DMS 273 (cell line): Measurements from ENCODE around the gene INTS12.
A peak's percentile ranks its signal among the peaks of the same experiment; 100 is the strongest.
"Not testable (repeated sequence)": the region's sequence is repeated elsewhere in the genome, so short reads cannot be mapped to it uniquely, and the experiment has no call there.

ENCODE experiments used
- DNase-seq: peaks from one replicate; lab custom pipeline; 2025; ENCODE audit not compliant: unreplicated experiment; lab: John Stamatoyannopoulos, UW

Gene INTS12

DNA sequence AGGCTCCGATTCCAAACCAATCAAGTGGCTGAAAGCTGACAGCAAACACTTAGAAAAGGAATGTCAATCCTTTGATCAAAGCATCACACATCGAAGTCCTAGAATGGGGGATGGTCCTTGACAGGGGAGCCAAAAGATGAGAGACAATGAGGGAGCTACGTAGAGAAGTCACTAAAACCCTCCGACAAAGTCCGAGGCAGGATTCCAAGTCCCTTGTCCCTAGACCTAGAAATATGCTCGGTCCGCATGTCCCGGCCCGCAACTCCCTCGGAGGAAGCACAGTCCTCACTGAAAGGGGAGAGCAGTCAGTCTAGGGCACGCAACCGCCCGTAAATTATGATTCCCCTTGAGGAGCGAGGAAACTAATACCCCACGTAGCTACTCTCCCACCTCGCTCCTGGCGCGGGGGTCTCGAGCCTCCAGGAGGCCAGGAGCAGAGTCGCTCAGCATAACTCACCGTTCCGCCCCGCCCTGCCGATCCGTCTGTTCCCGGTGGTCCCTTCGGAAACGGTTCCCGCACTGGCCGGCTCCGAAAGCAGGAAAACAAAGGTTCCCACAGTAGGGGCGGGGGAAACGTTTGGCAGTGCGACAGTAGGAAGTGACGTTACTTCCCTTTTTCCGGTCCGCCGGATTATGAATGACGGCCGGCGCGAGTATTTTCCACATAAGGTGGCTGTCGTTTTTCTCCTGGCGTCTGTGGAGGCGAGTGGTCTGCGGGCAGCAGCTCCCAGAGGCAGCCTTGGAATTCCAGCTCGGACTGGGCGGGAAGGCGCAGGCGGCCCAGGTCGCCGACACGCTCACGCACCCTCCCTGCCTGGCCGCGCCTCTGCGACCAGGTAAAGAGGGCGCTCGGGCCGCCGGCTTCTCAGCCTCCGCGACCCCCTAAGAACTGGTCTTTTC, at the start of gene INTS12, which contains the start of gene GSTCD:
Gene INTS12 (minus strand): TSS at position 509 of the 900 bp plus-strand sequence. CDS start 8,684 bp downstream, outside the sequence.
Gene GSTCD (plus strand): TSS at position 604 of the 900 bp plus-strand sequence. CDS start 8,830 bp downstream, outside the sequence.
- peak; percentile 95 for DNase-seq

DNA sequence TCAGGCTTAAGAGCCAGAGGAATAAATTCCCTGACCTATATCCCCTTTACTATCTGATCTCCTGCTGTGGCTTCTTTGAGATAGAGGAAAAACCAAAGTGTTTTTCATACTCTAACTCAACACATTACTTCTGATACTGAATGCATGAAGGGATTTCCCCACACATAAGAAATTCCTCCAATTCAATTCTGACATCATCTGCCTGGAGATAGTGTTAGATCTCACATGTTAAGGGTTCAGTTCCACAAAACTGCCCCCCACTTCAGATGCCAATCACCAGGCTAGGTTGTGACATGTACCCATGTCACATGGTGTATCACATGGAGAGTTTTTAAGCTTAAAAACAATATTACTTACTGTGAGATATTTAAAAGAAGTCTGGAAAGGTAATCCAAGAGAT, 46.9 kb upstream of the INTS12 start:
- DNase-seq: no peak

DNA sequence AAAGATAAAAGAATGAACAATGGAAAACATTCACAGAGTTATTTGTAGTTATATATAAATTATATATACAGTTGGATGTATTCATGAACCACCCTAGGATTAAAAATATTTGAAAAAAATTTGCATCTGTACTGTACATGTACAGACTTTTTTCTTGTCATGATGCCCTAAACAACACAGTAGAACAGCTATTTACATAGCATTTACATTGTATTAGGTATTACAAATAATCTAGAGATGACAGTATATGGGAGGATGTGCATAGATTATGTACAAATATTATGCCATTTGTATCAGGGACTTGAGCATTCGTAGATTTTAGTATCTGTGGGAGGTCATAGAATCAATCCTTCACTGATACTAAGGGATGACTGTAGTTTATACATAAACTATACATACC, 44.9 kb upstream of the INTS12 start:
- DNase-seq: no peak

DNA sequence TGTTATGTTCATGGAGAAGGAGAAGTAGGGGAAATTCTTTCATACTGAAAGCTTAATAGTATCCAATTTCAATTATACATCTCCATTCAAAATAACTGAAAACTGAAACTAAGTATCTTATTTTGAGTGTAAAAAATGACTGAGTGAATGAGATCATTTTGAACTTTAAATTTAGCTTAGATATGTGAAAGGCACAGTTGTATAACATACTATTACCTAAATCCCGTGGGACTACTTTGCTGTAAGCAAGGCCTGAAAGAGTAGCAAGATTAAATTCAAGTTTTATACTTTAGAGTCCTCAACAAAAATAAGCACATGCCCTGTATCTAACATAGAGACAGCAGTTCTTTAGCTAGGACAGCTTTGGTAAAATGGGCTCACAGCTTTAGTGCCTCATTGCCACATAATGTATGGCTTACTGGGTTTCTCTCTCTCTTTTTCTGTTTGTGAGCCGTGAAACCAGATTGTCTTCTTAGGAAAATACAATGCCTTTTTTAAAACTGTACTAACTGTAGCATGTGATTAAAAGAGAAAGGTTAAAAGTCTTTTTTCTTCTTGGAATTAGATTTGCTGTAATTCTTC, 43.3 kb upstream of the INTS12 start:
- DNase-seq: no peak

GRCh38 chr4:105748222-105748621, 39.7 kb upstream of the INTS12 start:
- no peak for DNase-seq

DNA sequence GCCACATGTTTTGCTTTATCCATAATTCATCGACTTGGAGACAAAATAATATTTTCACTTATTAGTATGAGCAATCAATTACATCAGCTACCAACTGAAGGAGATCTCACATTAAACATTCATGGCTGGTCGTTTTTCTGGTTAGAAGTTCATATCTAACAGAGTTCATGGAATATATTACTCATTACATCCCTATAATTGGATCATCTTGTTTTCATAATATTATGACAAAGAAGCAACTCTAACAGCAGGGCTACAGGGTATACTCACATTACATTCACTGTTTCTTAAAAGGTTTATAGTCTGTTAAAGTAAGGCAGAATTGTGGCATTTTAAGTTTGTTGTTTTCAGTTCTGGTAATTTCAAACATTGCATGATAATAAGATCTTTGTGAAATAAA, 33.1 kb upstream of the INTS12 start:
- no peak for DNase-seq

- not testable (repeated sequence) for DNase-seq
Observed at GRCh38 chr4:105735217-105735616, 26.7 kb upstream of the INTS12 start.

- DNase-seq: not testable (repeated sequence)
Observed at GRCh38 chr4:105729895-105730294, 21.4 kb upstream of the INTS12 start.

DNA sequence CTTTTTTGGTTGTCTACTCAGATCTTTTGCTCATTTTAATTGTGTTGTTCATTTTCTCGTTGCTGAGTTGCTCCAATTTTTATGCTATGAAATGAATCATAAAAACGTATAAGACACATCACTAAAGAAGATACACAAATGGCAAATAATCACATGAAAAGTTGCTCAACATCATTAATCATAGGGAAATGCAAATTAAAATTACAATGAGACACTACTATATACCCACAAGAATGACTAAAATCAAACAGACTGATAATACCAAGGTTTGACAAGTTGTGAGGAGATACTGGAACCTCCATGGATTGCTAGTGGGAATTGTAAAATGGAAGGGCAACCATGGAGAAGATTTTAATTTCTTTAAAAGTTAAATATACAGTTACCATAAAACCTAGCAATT, 17.1 kb upstream of the INTS12 start:
- no peak for DNase-seq

DNA sequence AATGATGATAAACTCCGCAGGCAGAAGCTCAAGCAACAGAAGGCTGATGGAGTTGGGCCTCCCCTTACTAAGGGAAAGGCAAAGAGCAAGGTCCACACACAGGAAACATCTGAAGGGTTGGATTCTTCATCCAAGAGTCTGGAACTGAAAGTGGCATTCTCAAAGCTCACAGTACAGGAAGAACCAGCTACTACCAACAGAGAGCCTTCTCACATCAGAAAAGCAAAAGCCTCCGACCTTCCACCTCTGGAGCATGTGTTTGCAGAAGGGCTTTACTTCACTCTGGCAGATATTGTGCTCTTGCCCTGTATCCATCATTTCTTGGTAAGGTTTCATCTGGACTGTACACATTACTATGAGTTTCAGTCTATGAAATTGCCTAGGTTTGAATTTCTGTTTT, 10.7 kb upstream of the INTS12 start:
- no peak for DNase-seq

DNA sequence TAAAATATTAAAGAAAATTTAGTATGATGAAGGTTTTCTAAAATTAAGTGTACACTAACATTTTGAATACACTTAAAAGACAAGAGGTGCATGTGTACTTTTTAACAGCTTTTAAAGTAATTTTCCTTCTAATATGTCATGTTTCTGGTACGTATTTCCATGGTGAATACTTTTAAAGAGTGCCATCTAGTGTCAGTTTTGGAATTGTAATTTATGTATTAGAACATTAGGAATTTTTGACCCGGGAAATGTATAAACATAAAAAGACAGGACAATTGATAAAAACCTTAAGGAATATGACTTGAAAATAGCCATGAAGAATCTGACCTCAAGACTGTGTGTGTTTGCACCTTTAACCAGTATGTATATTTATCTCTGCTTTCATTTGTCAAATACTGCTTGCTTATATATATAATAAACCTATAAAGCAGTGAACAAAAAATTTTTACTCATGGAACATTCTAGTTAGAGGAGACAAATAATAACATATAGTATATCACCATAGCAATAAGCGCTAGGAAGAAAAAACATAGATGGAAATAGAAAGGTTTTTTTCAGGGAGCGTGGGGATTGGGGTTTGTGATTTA, 7.3 kb upstream of the INTS12 start:
- peak; percentile 64 for DNase-seq

DNA sequence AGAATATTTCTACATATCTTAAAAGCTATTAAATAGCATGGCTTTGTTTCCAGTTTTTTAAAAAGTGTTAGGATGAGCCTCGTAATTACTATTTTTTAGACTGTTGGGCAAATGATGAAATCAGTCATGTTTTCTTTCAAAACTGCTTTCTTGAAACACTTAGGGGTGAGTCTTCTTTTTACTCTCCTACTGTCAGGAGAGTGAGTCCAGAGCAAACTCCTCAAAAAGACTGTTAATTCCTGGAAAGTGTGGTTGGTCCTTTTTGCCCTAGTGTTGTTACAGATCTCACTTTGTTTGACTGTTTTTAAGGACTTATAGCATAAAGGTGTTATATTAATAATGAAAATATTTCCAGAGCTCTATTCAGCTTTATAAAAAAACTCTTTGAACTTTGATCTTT, 6.4 kb upstream of the INTS12 start:
- no peak for DNase-seq

GRCh38 chr4:105714071-105714521, 5.6 kb upstream of the INTS12 start:
- peak; percentile 5 for DNase-seq

- DNase-seq: no peak
Observed at GRCh38 chr4:105712766-105713165, 4.3 kb upstream of the INTS12 start.

GRCh38 chr4:105710678-105711077, 2.2 kb upstream of the INTS12 start:
- DNase-seq: peak; percentile 60

DNA sequence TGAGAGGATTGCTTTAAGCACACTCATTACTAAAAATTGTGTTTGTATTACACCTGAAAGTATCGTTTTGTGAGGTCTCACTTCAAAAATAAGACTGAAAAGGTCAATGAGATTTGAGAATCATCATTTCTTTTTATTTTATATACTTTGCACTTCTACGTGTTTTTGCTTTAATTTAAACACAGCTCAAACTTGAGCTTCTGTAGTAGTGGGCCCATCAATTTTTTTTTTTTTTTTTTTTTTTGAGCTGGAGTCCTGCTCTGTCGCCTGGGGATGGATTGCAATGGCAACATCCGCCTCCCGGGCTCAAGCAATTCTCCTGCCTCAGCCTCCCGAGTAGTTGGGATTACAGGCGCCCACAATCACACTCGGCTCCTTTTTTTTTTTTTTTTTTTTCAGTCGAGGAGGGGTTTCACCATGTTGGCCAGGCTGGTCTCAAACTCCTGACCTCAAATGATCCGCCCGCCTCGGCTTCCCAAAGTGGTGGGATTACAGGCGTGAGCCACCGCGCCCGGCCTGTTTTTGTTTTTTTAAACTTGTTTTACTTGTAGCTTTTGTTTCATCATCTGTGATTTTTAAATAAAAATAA, 1.6 kb upstream of the INTS12 start:
- no peak for DNase-seq

DNA sequence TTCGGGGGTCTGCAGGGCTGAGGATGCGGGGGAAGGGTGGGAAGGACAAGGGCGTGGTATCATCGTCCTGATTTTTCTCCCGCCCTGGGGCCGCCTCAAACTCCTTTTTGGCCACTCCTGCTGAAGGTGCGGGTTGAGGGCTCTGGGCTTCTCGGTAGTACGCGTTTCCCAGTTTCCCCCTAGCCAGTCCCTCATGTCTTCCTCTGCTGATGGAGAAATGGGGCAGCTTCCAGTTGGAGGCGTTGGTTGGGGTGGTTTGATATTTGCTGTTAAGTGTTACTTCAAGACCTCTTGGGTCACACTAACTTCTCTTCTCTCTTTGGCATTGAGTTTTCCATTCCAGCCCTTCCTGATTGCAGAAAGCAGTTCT, 577 bp upstream of the INTS12 start:
- peak; percentile 64 for DNase-seq

DNA sequence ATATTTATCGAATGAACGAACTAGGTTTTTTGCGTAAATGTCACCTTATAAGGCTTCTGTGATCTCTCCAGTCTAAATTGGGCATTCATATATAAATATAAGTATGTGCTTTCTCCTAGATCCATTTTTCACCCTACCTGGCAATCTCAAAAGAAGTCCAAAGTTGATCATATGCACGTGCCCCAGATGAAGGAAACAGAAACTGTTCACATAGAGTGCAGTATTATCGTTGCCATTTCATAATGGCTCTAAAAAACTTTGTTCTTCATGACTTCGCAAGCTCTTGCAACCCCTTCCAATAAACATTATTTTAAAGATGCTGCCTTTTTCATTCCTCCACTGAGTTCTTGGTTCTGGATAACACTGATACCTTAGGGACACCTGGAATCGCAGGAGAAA, 708 bp downstream of the INTS12 start:
- no peak for DNase-seq

DNA sequence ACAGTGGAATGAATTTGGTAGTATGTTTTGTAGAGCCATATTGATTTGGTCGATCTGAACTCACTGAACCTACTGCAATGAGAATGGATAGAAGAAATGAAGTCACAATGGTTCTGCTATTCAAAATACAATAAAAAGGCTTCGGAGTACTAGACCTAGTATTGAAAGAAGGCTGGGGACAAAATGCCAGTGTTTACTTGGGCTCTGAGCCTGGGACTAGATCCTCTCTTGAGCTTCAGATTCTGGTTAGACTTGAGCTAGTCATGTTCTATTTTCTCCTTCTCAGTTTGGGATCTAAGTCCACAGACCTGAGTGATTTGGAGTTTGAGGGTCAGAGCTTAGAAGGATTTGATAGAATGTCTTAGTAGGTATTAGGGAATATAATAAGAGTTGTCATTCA, 9.9 kb downstream of the INTS12 start:
- DNase-seq: no peak

DNA sequence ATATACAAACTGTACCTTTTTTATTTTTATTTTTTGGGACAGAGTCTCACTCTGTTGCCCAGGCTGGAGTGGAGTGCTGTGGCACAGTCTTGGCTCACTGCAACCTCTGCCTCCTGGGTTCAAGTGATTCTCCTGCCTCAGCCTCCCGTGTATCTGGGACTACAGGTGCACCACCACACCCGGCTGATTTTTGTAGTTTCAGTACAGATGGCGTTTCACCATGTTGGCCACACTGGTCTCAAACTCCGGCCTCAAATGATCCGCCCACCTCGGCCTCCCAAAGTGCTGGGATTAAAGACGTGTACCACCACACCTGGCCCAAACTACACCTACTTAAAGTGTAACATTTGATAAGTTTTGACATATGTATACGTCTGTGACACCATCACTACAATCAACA, 12.7 kb downstream of the INTS12 start:
- DNase-seq: not testable (repeated sequence)

DNA sequence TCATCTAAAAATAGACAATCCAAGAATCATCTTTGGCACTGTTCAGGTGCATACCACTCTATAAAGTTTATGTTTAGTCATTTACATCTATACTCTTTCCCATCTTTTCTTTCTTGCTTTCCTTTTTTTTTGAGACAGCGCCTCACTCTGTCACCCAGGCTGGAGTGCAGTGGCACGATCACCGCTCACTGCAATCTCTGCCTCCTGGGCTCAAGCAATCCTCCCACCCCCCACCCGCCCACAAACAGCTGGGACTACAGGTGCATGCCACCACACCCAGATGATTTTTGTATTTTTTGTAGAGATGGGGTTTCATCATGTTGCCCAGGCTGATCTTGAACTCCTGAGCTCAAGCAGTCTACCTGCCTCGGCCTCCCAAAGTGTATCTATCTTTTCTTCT, 13.7 kb downstream of the INTS12 start:
- not testable (repeated sequence) for DNase-seq

DNA sequence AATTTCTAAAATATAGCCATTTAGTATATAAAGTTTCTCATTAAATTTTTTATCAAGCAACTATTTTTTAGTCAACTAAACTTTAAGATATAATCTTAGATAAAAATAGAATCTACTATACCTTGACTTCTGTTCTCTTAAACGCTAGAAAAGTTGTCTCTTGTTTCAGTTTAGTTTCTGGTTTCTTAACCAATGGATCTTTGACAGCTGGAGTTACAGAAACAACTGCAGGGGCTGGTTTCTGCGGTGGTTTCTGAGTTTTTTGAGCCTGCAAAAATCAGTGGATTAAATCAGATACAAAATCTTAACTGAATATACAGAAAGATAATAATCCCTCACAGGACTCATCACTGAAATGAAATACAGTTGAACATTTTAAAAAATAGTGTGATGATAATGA, 21.9 kb downstream of the INTS12 start:
- no peak for DNase-seq
